ENCODE results near the gene PRIM2.
"Not testable (repeated sequence)": the region's sequence is repeated elsewhere in the genome, so short reads cannot be mapped to it uniquely, and the experiment has no call there.

The PRIM2 gene

GRCh38 chr6:57515171-57515570 lies 197.7 kb downstream of the PRIM2 start:
- not testable (repeated sequence) for DNase-seq

GRCh38 chr6:57515845-57516244 lies 198.4 kb downstream of the PRIM2 start:
- not testable (repeated sequence) for DNase-seq

- DNase-seq: not testable (repeated sequence)
These were observed 199.3 kb downstream of the PRIM2 start for GRCh38 chr6:57516776-57517175.

GRCh38 chr6:57519198-57519597 lies 201.8 kb downstream of the PRIM2 start:
- not testable (repeated sequence) for DNase-seq

GRCh38 chr6:57521085-57521484 lies 203.7 kb downstream of the PRIM2 start:
- DNase-seq: not testable (repeated sequence)

GRCh38 chr6:57523221-57523620 lies 205.8 kb downstream of the PRIM2 start:
- DNase-seq: not testable (repeated sequence)

GRCh38 chr6:57529755-57530154 lies 212.3 kb downstream of the PRIM2 start:
- DNase-seq: not testable (repeated sequence)

- DNase-seq: not testable (repeated sequence)
These were observed 215.2 kb downstream of the PRIM2 start for GRCh38 chr6:57532660-57533059.

GRCh38 chr6:57535121-57535520 lies 217.7 kb downstream of the PRIM2 start:
- not testable (repeated sequence) for DNase-seq

- DNase-seq: not testable (repeated sequence)
These were observed 218.6 kb downstream of the PRIM2 start for GRCh38 chr6:57535994-57536393.

- DNase-seq: not testable (repeated sequence)
These were observed 220.5 kb downstream of the PRIM2 start for GRCh38 chr6:57537916-57538315.

- DNase-seq: not testable (repeated sequence)
These were observed 234.5 kb downstream of the PRIM2 start for GRCh38 chr6:57551961-57552360.

- DNase-seq: not testable (repeated sequence)
These were observed 240.4 kb downstream of the PRIM2 start for GRCh38 chr6:57557855-57558254.

GRCh38 chr6:57559170-57559569 lies 241.7 kb downstream of the PRIM2 start:
- DNase-seq: not testable (repeated sequence)

GRCh38 chr6:57562233-57562632 lies 244.8 kb downstream of the PRIM2 start:
- DNase-seq: not testable (repeated sequence)

- DNase-seq: not testable (repeated sequence)
These were observed 254.7 kb downstream of the PRIM2 start for GRCh38 chr6:57572119-57572518.

- not testable (repeated sequence) for DNase-seq
These were observed 255.4 kb downstream of the PRIM2 start for GRCh38 chr6:57572844-57573243.

GRCh38 chr6:57577023-57577422 lies 259.6 kb downstream of the PRIM2 start:
- DNase-seq: not testable (repeated sequence)

- DNase-seq: not testable (repeated sequence)
These were observed 262.1 kb downstream of the PRIM2 start for GRCh38 chr6:57579489-57579888.

- not testable (repeated sequence) for DNase-seq
These were observed 264.2 kb downstream of the PRIM2 start for GRCh38 chr6:57581586-57581985.

GRCh38 chr6:57601105-57601504 lies 283.7 kb downstream of the PRIM2 start:
- not testable (repeated sequence) for DNase-seq

- DNase-seq: not testable (repeated sequence)
These were observed 287.9 kb downstream of the PRIM2 start for GRCh38 chr6:57605303-57605702.

GRCh38 chr6:57606331-57606730 lies 288.9 kb downstream of the PRIM2 start:
- DNase-seq: not testable (repeated sequence)

- not testable (repeated sequence) for DNase-seq
These were observed 293.2 kb downstream of the PRIM2 start for GRCh38 chr6:57610612-57611011.

GRCh38 chr6:57618959-57619358 lies 301.5 kb downstream of the PRIM2 start:
- not testable (repeated sequence) for DNase-seq
